ENCODE data around the gene PSME1. TPM values are rescaled to one million over a fixed set of nuclear protein-coding genes. Genes with fewer than 3 reads are reported as not detected.
A peak's percentile ranks its signal among the peaks of the same experiment; 100 is the strongest.

Gene PSME1
- total and polyA plus RNA-seq, 2 of the 13 experiments (the other 11 are each of a cell fraction or from before 2014, with no cell fraction given) = 159 to 608 TPM

DNA sequence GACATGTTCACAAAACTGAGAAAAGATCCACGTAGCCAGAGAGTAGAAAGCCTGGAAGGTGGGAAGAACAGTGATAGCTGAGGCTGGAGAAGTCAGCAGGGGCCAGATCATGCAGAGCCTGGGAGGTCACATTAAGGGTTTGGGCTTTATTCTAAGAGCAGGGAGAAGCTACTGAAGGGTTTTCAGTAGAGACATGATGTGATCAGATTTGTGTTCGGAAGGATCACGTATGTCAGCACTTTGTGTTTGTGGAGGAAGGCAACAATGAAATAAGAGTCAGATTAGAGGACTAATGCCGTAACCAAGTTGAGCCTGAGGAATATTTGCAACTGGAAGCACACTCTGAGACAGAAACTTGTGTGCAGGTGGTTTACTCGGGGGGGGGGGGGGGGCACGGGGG, 46.1 kb upstream of the PSME1 start (continued):
- TF ChIP-seq, protein P1, sequence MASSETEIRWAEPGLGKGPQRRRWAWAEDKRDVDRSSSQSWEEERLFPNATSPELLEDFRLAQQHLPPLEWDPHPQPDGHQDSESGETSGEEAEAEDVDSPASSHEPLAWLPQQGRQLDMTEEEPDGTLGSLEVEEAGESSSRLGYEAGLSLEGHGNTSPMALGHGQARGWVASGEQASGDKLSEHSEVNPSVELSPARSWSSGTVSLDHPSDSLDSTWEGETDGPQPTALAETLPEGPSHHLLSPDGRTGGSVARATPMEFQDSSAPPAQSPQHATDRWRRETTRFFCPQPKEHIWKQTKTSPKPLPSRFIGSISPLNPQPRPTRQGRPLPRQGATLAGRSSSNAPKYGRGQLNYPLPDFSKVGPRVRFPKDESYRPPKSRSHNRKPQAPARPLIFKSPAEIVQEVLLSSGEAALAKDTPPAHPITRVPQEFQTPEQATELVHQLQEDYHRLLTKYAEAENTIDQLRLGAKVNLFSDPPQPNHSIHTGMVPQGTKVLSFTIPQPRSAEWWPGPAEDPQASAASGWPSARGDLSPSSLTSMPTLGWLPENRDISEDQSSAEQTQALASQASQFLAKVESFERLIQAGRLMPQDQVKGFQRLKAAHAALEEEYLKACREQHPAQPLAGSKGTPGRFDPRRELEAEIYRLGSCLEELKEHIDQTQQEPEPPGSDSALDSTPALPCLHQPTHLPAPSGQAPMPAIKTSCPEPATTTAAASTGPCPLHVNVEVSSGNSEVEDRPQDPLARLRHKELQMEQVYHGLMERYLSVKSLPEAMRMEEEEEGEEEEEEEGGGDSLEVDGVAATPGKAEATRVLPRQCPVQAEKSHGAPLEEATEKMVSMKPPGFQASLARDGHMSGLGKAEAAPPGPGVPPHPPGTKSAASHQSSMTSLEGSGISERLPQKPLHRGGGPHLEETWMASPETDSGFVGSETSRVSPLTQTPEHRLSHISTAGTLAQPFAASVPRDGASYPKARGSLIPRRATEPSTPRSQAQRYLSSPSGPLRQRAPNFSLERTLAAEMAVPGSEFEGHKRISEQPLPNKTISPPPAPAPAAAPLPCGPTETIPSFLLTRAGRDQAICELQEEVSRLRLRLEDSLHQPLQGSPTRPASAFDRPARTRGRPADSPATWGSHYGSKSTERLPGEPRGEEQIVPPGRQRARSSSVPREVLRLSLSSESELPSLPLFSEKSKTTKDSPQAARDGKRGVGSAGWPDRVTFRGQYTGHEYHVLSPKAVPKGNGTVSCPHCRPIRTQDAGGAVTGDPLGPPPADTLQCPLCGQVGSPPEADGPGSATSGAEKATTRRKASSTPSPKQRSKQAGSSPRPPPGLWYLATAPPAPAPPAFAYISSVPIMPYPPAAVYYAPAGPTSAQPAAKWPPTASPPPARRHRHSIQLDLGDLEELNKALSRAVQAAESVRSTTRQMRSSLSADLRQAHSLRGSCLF (CRISPR knock-in tag; IDR thresholded peaks at IDR 0.05; ENCODE audit: borderline replicate concordance) = no peak
- TF ChIP-seq PLRG1 (conservative IDR thresholded peaks at IDR 0.05) (no peak), ZBTB42 (CRISPR knock-in tag; IDR thresholded peaks at IDR 0.05) (no peak), ZNF496 (CRISPR knock-in tag; IDR thresholded peaks at IDR 0.05; ENCODE audit: insufficient replicate concordance) (no peak), ZNF138 (CRISPR knock-in tag; IDR thresholded peaks at IDR 0.05; ENCODE audit: low read depth) (no peak), RBM39 (IDR thresholded peaks at IDR 0.05; ENCODE audit: low read depth, low read length, poor library complexity, severe bottlenecking) (no peak)

DNA sequence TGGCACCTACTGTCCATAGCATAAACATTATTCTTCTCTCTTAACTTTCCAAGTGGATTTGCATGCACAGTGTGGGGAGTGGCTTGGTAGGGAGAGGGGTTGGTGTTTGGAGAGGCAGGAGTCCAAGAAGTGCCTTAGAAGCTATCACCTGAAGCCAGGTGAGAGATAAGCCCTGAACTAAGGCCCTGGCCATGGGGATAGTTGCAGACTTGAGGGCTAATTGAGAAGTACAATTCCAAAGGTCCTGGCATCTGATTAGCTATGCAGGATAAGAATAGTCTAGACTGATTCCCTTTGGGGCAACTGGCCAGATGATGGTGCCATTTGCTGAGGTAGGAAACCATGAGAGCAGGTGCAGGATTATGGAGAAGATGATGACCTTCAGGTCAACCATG, 43.9 kb upstream of the PSME1 start:
- DNase-seq (ENCODE audit: low spot score) (no peak), FAIRE-seq (no peak), ATAC-seq (no peak)
- Histone ChIP-seq H3K4me1 (ENCODE audit: insufficient read depth, low read length) (peaks cover 67% of the 10 kb centered on the region), H3K27ac (ENCODE audit: extremely low read length, insufficient read depth, low read length) (no peak overlapping the region), H4K20me1 (ENCODE audit: insufficient read depth, low read length) (0 out of 2 replicates have a peak, but pooled peaks cover 4% of the 10 kb centered on the region), H3K36me3 (replicated peaks in 1 of 2; ENCODE audit: control insufficient read depth in 1 of 2, insufficient read depth in 2 of 2, low read length in 2 of 2) (peaks cover 6 to 8% of the 10 kb centered on the region in 2 experiments), H3K4me3 (replicated peaks in 1 of 3; ENCODE audit: insufficient read depth in 1 of 3, low read depth in 2 of 3, low read length in 3 of 3) (no peak overlapping the region), H3K27me3 (ENCODE audit: control insufficient read depth in 1 of 2, insufficient read depth in 2 of 2, low read length in 2 of 2) (peaks cover 0 to 9% of the 10 kb centered on the region in 2 experiments; a peak in 1 of 5 replicates), H3K9ac (ENCODE audit: insufficient read depth, low read depth, low read length) (no peak overlapping the region), H3K4me2 (ENCODE audit: low read depth, low read length) (no peak overlapping the region), H3K79me2 (ENCODE audit: insufficient read depth, low read length) (peaks cover 26% of the 10 kb centered on the region), H3K9me3 (ENCODE audit: low read length) (no peaks in the 10 kb centered on the region), H2AFZ (ENCODE audit: low read length) (no peak overlapping the region)
- POLR2A ChIA-PET = interaction anchor here (1.0 to 14.4 kb wide), 12 partner anchors 11 to 460 kb away, joined by 3 to 627 read pairs (median 128); partner anchors contain the start of genes CARMIL3, CIDEB, DCAF11 and EMC9
- intact Hi-C loops (cut with micrococcal nuclease; ENCODE audit: unreplicated experiment) = loop anchor here (5.0 kb wide), 2 partner anchors 110 to 480 kb away; no protein-coding TSS in a partner anchor
- in situ Hi-C loops (cut with HindIII; ENCODE audit: extremely low pct_ligation_motif_present, low pct_unique_long_range_greater_than_20kb) = loop anchor here (5.0 kb wide), 2 partner anchors 35 to 80 kb away; no protein-coding TSS in a partner anchor
- CTCF ChIA-PET (ENCODE audit: low intra/inter-chr PET ratio, low total read pairs) = interaction anchor here (0.6 to 4.2 kb wide), 5 partner anchors 14 to 78 kb away, joined by 3 to 109 read pairs (median 31); no protein-coding TSS in a partner anchor
- no TSS peak for BruUV-seq (replicated peaks)
- TF ChIP-seq ZC3H4 (CRISPR knock-in tag; IDR thresholded peaks at IDR 0.05; ENCODE audit: borderline replicate concordance) (peak; percentile 40; the same call in 1 of the 2 replicates), POLR2A (IDR thresholded peaks at IDR 0.05; ENCODE audit: insufficient read depth in 1 of 2, low read depth in 2 of 2, low read length in 2 of 2) (0 out of 4 replicates have a peak, but pooled peaks of 1 of the 2 experiments have one; percentile 4), MBNL3 (CRISPR knock-in tag; conservative IDR thresholded peaks at IDR 0.05) (0 out of 2 replicates have a peak, but pooled peaks have one; percentile 8), NR2F6 (IDR thresholded peaks at IDR 0.05) (peak; percentile 30; the same call in 1 of the 2 replicates), NR2F6 (CRISPR knock-in tag; IDR thresholded peaks at IDR 0.05) (no peak), ZNF543 (CRISPR knock-in tag; IDR thresholded peaks at IDR 0.05) (0 out of 2 replicates have a peak, but pooled peaks have one; percentile 44), ZEB1 (IDR thresholded peaks at IDR 0.05; ENCODE audit: insufficient replicate concordance, low read depth) (no peak), CREB1 (IDR thresholded peaks at IDR 0.05) (no peak), CREB1 (CRISPR knock-in tag; IDR thresholded peaks at IDR 0.05) (no peak), KMT2A (CRISPR knock-in tag; IDR thresholded peaks at IDR 0.05) (0 out of 2 replicates have a peak, but pooled peaks have one; percentile 35), ZNF230 (CRISPR knock-in tag; IDR thresholded peaks at IDR 0.05) (0 out of 2 replicates have a peak, but pooled peaks have one; percentile 18), ZSCAN22 (CRISPR knock-in tag; IDR thresholded peaks at IDR 0.05) (0 out of 2 replicates have a peak, but pooled peaks have one; percentile 22)
- TF ChIP-seq, protein P2, sequence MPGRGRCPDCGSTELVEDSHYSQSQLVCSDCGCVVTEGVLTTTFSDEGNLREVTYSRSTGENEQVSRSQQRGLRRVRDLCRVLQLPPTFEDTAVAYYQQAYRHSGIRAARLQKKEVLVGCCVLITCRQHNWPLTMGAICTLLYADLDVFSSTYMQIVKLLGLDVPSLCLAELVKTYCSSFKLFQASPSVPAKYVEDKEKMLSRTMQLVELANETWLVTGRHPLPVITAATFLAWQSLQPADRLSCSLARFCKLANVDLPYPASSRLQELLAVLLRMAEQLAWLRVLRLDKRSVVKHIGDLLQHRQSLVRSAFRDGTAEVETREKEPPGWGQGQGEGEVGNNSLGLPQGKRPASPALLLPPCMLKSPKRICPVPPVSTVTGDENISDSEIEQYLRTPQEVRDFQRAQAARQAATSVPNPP (CRISPR knock-in tag; IDR thresholded peaks at IDR 0.05) = peak; percentile 12; the same call in 1 of the 2 replicates

Data from HepG2 (cell line).